HL-60 (cell line): Measurements from ENCODE around the gene SCN4A.

Source experiments
- DNase-seq, 2 experiments: peaks; one replicate each; pipeline ENCODE4 v3.0.0-alpha.2; 2010 to 2020; ENCODE audit warnings: low read depth in 1 of 2, low spot score in 1 of 2
- H3K27ac ChIP-seq: fragments of 250-450 bp; sonication (Bioruptor Pico); replicated peaks from 2 replicates; pipeline ENCODE4 v1.5.1; 2020; ENCODE audit warnings: mild to moderate bottlenecking, moderate library complexity
- H3K27me3 ChIP-seq: fragments of 250-450 bp; sonication (Bioruptor Pico); 2 replicates; pipeline ENCODE4 v1.5.1; 2021; ENCODE audit warnings: mild to moderate bottlenecking, moderate library complexity; ENCODE audit not compliant: insufficient read depth, poor library complexity, severe bottlenecking
- H3K4me3 ChIP-seq: replicated peaks from 2 replicates; pipeline ENCODE4 v1.5.1; 2011; ENCODE audit warnings: mild to moderate bottlenecking, control low read depth, low read length; ENCODE audit not compliant: insufficient read depth
- GABPA ChIP-seq: IDR thresholded peaks from 2 replicates; pipeline ENCODE4 v1.6.1; 2012; ENCODE audit warnings: low read depth
- POLR2AphosphoS5 ChIP-seq: IDR thresholded peaks from 2 replicates; pipeline ENCODE4 v1.6.1; 2012; ENCODE audit warnings: low read depth
- REST ChIP-seq: IDR thresholded peaks from 2 replicates; pipeline ENCODE4 v1.6.1; 2012; ENCODE audit warnings: low read depth; ENCODE audit not compliant: insufficient replicate concordance
- SPI1 ChIP-seq: IDR thresholded peaks from 2 replicates; pipeline ENCODE4 v1.6.1; 2012; ENCODE audit warnings: low read depth, mild to moderate bottlenecking, borderline replicate concordance
- TF ChIP-seq, protein P1 (sequence below): IDR thresholded peaks from one replicate; pipeline ENCODE4 v1.5.1; 2011; ENCODE audit warnings: low read length, control low read depth, inconsistent platforms; ENCODE audit not compliant: insufficient read depth

Gene SCN4A

DNA sequence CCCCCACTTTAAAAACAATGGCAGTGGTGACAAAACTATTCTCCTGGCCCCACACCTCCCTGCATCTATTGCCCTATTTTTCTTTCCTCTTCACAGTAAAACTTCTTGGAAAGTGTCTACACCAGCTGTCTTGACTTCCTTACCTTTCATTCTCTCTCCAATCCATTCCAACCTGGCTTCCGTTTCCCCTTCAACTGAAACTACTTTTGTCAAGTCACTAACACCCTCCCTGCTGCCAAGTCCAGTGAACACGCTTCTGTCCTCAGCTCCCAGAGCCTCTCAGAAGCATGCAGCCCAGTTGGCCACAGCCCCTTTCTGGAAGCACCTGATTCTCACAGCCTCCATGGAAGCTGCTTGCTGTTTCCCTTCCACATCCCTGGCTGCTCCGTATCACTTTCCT is 4.0 kb upstream of the SCN4A start:
- no peak overlapping the region for H3K4me3 ChIP-seq
- DNase-seq = no peak
- no peaks in the 10 kb centered on the region for H3K27me3 ChIP-seq
- no peak for TF ChIP-seq REST
- TF ChIP-seq POLR2AphosphoS5 = no peak
- no peak for TF ChIP-seq GABPA
- TF ChIP-seq, protein P1, sequence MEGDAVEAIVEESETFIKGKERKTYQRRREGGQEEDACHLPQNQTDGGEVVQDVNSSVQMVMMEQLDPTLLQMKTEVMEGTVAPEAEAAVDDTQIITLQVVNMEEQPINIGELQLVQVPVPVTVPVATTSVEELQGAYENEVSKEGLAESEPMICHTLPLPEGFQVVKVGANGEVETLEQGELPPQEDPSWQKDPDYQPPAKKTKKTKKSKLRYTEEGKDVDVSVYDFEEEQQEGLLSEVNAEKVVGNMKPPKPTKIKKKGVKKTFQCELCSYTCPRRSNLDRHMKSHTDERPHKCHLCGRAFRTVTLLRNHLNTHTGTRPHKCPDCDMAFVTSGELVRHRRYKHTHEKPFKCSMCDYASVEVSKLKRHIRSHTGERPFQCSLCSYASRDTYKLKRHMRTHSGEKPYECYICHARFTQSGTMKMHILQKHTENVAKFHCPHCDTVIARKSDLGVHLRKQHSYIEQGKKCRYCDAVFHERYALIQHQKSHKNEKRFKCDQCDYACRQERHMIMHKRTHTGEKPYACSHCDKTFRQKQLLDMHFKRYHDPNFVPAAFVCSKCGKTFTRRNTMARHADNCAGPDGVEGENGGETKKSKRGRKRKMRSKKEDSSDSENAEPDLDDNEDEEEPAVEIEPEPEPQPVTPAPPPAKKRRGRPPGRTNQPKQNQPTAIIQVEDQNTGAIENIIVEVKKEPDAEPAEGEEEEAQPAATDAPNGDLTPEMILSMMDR = no peak
- TF ChIP-seq SPI1 = no peak
- H3K27ac ChIP-seq = no peak overlapping the region

- no peak for DNase-seq
- Histone ChIP-seq H3K27me3 (no peaks in the 10 kb centered on the region), H3K4me3 (no peak overlapping the region), H3K27ac (no peak overlapping the region)
- TF ChIP-seq, protein P1 = no peak
- no peak for TF ChIP-seq POLR2AphosphoS5
- TF ChIP-seq SPI1 = no peak
- no peak for TF ChIP-seq REST
- TF ChIP-seq GABPA = no peak
These were observed 2.9 kb upstream of the SCN4A start for GRCh38 chr17:63975541-63976092.

DNA sequence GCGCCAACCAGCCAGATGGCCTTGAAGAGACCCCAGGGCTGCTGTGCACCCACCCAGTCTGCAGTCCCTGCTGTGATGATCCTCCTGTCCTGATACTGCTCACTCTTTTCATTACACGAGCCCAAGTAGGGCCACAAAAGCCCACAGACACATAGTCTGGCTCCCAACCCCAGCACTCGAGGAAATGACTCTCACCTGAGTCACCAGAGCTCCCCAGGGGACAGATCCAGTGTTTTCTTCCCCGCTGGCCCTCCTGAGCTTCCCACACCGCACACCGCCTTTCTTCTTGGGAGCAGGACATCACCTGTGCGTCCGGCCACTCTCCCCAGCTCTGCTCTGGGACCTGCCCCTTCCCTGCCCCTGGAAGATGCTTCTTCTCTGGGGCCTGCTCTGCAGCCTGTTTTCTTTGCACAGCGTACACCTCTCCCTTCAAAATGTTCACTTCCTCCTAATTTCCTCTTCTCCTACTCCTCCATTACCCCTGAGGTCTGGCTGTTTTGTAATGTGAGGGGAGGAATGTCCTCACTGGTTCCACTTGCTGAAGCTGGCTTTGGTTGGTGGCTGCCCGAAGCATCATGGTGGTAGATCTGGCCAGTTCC is 2.0 kb upstream of the SCN4A start:
- TF ChIP-seq SPI1 = 0 out of 2 replicates have a peak, but pooled peaks have one; percentile 6
- TF ChIP-seq GABPA = no peak
- no peaks in the 10 kb centered on the region for H3K27me3 ChIP-seq
- H3K27ac ChIP-seq = no peak overlapping the region
- DNase-seq = no peak
- H3K4me3 ChIP-seq = no peak overlapping the region

DNA sequence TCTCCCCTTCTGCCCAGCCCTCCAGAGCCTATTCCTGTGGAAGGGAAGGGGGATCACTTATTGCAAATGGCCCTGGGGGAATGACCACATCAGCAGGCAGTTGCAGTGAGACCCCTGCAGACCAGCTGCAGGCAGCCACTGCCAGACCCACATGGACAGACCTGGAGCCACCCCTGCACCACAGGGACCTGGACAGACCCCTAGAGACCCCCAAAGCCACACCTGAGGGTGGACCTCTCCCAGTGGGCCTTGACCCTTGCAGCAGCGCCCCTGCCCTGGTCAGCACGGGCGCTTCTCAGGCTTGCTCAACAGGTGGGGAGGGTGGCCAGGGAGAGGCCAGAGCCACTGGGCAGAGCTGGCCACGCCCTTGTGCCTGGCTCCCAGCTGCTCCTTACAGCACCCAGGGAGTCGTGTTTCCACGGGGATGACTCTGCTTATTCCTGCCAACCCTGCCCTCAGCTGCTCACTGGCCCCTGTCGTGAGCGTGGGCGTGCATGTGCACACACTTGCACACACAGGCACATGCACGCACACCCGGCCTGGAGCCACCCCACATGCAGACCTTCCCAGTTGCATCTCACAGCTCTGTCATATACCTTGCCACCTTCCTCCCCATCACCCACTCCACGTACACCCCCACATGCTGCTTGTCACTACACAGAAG is 1.3 kb upstream of the SCN4A start:
- no peaks in the 10 kb centered on the region for H3K27me3 ChIP-seq
- H3K27ac ChIP-seq = no peak overlapping the region
- no peak overlapping the region for H3K4me3 ChIP-seq
- TF ChIP-seq, protein P1 = no peak
- TF ChIP-seq GABPA = no peak
- no peak for TF ChIP-seq SPI1
- no peak for TF ChIP-seq POLR2AphosphoS5
- no peak for TF ChIP-seq REST
- DNase-seq = no peak
